ENCODE data around the gene CD1D.
"Not testable (repeated sequence)": the region's sequence is repeated elsewhere in the genome, so short reads cannot be mapped to it uniquely, and the experiment has no call there.

CD1D gene

DNA sequence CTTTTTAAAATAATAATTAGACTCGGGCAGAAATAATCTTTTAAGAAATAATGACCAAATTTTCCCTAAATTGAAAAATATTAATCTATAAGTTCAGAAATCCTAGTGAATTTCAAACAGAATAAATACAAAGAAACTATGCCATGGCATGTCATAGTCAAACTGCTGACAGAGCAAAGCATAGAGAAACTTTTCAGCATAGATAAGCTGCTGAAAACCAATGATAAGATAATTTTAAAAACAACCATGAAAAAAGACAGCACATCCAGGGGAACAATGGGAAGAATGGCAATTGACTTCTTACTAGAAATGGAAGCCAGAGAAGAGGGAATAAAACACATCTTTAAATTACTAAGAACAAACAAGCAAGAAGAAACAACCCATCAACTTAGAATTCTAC is 19.8 kb downstream of the CD1D start:
- no peak for TF ChIP-seq CTCF (IDR thresholded peaks at IDR 0.05; ENCODE audit: low read depth, low read length, missing control alignments)
- H3K4me3 ChIP-seq (ENCODE audit: low read depth, low read length) = no peak overlapping the region
- DNase-seq (ENCODE audit: low read depth) = no peak

DNA sequence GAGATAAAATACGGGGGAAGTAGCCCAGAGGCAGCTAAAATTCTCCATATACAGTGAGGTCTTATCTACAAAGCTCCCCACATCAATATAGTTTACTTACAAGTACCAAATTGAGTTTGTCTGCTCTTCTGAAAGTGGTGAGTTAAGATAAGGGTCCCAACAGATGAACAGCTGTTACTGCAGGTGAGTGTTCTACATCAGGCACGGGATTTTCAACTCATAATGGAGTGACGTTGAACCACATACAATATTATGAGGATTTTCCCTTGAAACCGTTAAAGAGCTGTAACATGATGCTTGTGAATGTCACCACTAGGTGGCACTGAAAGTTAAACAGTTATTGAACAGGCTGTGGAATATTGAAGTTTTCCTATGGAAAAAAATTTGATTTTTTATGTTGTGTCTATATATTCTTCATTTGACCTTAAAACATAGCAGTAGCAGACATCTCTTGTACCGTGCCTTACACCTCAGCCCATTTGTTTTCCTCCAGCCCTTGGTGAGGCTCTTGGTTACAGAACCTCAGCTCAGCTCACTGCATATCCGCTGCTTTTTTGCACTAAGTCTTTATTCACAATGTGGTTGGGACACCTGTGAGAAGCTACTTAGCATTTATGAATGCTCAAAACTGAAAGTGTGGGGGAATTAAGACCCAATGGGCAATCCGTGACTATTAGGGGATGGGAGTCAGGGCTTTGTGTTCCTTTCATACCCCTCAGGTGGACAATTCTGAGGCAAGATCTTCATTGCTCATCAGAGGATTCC is 23.2 kb downstream of the CD1D start:
- no peak for DNase-seq (ENCODE audit: low read depth)
- H3K4me3 ChIP-seq (ENCODE audit: low read depth, low read length) = no peak overlapping the region
- peak; percentile 68 for TF ChIP-seq CTCF (IDR thresholded peaks at IDR 0.05; ENCODE audit: low read depth, low read length, missing control alignments)

GRCh38 chr1:158204458-158204827 is 23.7 kb downstream of the CD1D start:
- no peak overlapping the region for H3K4me3 ChIP-seq (ENCODE audit: low read depth, low read length)
- TF ChIP-seq CTCF (IDR thresholded peaks at IDR 0.05; ENCODE audit: low read depth, low read length, missing control alignments) = no peak
- DNase-seq (ENCODE audit: low read depth) = no peak

DNA sequence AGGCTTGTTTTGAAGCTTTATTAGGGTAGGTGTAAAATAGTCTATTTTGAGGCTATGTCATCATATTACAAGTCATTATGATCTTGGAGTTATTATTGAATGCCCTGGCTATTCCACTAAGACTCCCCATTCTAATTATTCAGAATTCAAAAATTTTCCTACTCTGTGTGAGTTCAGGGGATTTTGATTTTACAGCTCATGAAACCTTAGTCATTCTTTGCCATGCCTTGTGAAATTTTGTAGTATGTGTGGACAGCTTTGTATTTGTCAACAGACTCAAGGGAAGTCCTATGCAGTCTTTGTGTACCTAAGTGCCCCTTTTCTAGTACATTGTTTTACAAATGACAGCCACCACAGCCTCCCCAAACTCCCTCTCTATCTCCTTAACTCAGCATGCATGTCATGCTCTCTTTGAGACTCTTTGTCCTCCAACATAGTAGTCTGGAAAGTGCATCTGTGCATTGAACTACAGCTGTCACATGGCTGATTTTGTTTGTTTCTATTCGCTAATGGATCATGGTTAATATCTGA is 28.0 kb downstream of the CD1D start:
- no peak for TF ChIP-seq CTCF (IDR thresholded peaks at IDR 0.05; ENCODE audit: low read depth, low read length, missing control alignments)
- H3K4me3 ChIP-seq (ENCODE audit: low read depth, low read length) = no peak overlapping the region
- DNase-seq (ENCODE audit: low read depth) = no peak

- no peak for TF ChIP-seq CTCF (IDR thresholded peaks at IDR 0.05; ENCODE audit: low read depth, low read length, missing control alignments)
- no peak for DNase-seq (ENCODE audit: low read depth)
- no peak overlapping the region for H3K4me3 ChIP-seq (ENCODE audit: low read depth, low read length)
These were observed 31.6 kb downstream of the CD1D start for GRCh38 chr1:158212320-158212719.

DNA sequence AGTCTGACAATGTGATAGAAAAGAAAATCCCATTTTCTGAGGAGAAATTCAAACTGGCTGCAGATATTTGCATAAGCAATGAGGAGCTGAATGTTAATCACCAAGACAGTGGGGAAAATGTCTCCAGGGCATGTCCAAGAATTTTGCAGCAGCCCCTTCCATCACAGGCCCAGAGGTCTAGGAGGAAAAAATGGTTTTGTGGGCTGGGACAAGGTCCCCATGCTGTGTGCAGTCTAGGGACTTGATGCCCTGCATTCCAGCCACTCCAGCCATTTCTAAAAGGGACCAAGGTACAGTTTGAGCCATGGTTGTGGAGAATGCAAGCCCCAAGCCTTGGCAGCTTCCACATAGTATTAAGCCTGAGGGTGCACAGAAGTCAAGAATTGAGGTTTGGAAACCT is 42.8 kb downstream of the CD1D start:
- not testable (repeated sequence) for H3K4me3 ChIP-seq (ENCODE audit: low read depth, low read length); DNase-seq (ENCODE audit: low read depth)

DNA sequence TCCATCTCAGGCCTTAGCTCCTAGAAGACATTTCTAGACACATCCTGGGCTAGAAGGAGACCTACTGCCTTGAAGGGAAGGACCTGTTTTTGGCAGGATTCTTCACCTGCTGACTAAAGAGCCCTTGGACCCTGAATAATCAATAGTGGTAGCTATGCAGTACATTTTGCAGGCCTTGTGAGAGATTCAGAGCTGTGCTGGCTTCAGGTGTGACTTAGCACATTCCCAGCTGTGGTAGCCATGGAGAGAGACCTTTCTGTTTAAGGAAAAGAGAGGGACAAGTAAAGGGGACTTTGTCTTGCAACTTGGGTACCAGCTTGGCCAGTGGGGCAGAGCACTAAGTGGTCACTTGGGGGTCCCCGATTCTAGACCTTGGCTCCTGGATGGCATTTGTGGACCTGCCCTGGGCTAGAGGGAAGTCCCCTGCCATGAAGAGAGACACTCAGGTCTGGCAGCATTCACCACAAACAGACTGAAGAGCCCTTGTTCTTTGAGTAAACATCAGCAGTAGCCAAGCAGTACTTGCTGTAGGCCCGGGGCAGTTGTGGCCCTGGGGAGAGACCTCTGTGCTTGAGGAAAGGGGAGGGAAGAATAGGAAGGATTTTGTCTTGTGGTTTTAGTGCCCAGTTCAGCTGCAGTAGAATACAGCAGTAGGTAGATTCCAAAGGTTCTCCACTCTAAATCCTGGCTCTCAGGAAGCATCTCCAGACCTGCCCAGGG is 47.4 kb downstream of the CD1D start:
- no peak for DNase-seq (ENCODE audit: low read depth)
- TF ChIP-seq CTCF (IDR thresholded peaks at IDR 0.05; ENCODE audit: low read depth, low read length, missing control alignments) = no peak
- no peak overlapping the region for H3K4me3 ChIP-seq (ENCODE audit: low read depth, low read length)
